ENCODE measurements around the gene MRRF. TPM values are rescaled to one million over a fixed set of nuclear protein-coding genes. Genes with fewer than 3 reads are reported as not detected.
A peak's percentile ranks its signal among the peaks of the same experiment; 100 is the strongest.

The MRRF gene
- total RNA-seq, 1 experiment from 2014 or later: 26.2 TPM

GRCh38 chr9:122248448-122248865 lies 16.2 kb upstream of the MRRF start:
- no peak for DNase-seq
- H3K4me3 ChIP-seq (ENCODE audit: insufficient read depth, low read depth, low read length): no peak overlapping the region

GRCh38 chr9:122251351-122251750 lies 13.3 kb upstream of the MRRF start:
- Histone ChIP-seq H3K36me3 (replicated peaks; ENCODE audit: control insufficient read depth, insufficient read depth, low read length) (peaks cover 8% of the 10 kb centered on the region), H3K27me3 (ENCODE audit: control insufficient read depth, insufficient read depth, low read length) (no peaks in the 10 kb centered on the region), H3K4me3 (ENCODE audit: insufficient read depth, low read depth, low read length) (no peak overlapping the region)
- DNase-seq: no peak

More at GRCh38 chr9:122248448-122248865, 16.2 kb upstream of the MRRF start:
- Histone ChIP-seq H3K36me3 (replicated peaks; ENCODE audit: control insufficient read depth, insufficient read depth, low read length) (peaks cover 12% of the 10 kb centered on the region), H3K27me3 (ENCODE audit: control insufficient read depth, insufficient read depth, low read length) (no peaks in the 10 kb centered on the region)

- DNase-seq: peak; percentile 26
- peaks cover 5% of the 10 kb centered on the region for H3K36me3 ChIP-seq (replicated peaks; ENCODE audit: control insufficient read depth, insufficient read depth, low read length)
- no peak overlapping the region for H3K4me3 ChIP-seq (ENCODE audit: insufficient read depth, low read depth, low read length)
- H3K27me3 ChIP-seq (ENCODE audit: control insufficient read depth, insufficient read depth, low read length): no peaks in the 10 kb centered on the region
These were observed 11.9 kb upstream of the MRRF start for GRCh38 chr9:122252796-122253195.

GRCh38 chr9:122254761-122255160 lies 9.9 kb upstream of the MRRF start:
- H3K4me3 ChIP-seq (ENCODE audit: insufficient read depth, low read depth, low read length): no peak overlapping the region
- no peaks in the 10 kb centered on the region for H3K27me3 ChIP-seq (ENCODE audit: control insufficient read depth, insufficient read depth, low read length)
- DNase-seq: no peak
- peaks cover 3% of the 10 kb centered on the region for H3K36me3 ChIP-seq (replicated peaks; ENCODE audit: control insufficient read depth, insufficient read depth, low read length)

GRCh38 chr9:122256206-122256605 lies 8.5 kb upstream of the MRRF start:
- no peak for DNase-seq
- Histone ChIP-seq H3K27me3 (ENCODE audit: control insufficient read depth, insufficient read depth, low read length) (no peaks in the 10 kb centered on the region), H3K36me3 (replicated peaks; ENCODE audit: control insufficient read depth, insufficient read depth, low read length) (peaks cover 3% of the 10 kb centered on the region), H3K4me3 (ENCODE audit: insufficient read depth, low read depth, low read length) (no peak overlapping the region)

- no peaks in the 10 kb centered on the region for H3K27me3 ChIP-seq (ENCODE audit: control insufficient read depth, insufficient read depth, low read length)
- H3K4me3 ChIP-seq (ENCODE audit: insufficient read depth, low read depth, low read length): no peak overlapping the region
- DNase-seq: no peak
- H3K36me3 ChIP-seq (replicated peaks; ENCODE audit: control insufficient read depth, insufficient read depth, low read length): no peaks in the 10 kb centered on the region; the same call in none of the 2 replicates
These were observed 5.7 kb upstream of the MRRF start for GRCh38 chr9:122258886-122259415.

- Histone ChIP-seq H3K27me3 (ENCODE audit: control insufficient read depth, insufficient read depth, low read length) (no peaks in the 10 kb centered on the region), H3K4me3 (ENCODE audit: insufficient read depth, low read depth, low read length) (no peak overlapping the region), H3K36me3 (replicated peaks; ENCODE audit: control insufficient read depth, insufficient read depth, low read length) (no peaks in the 10 kb centered on the region; the same call in none of the 2 replicates)
- DNase-seq: no peak
These were observed 3.2 kb upstream of the MRRF start for GRCh38 chr9:122261469-122261881.

- H3K36me3 ChIP-seq (replicated peaks; ENCODE audit: control insufficient read depth, insufficient read depth, low read length): no peaks in the 10 kb centered on the region; the same call in none of the 2 replicates
- no peaks in the 10 kb centered on the region for H3K27me3 ChIP-seq (ENCODE audit: control insufficient read depth, insufficient read depth, low read length)
- H3K4me3 ChIP-seq (ENCODE audit: insufficient read depth, low read depth, low read length): no peak overlapping the region
- DNase-seq: no peak
These were observed 2.6 kb upstream of the MRRF start for GRCh38 chr9:122262073-122262472.

- Histone ChIP-seq H3K27me3 (ENCODE audit: control insufficient read depth, insufficient read depth, low read length) (no peaks in the 10 kb centered on the region), H3K36me3 (replicated peaks; ENCODE audit: control insufficient read depth, insufficient read depth, low read length) (no peaks in the 10 kb centered on the region; the same call in none of the 2 replicates), H3K4me3 (ENCODE audit: insufficient read depth, low read depth, low read length) (peak overlapping the region; percentile 83)
- no peak for DNase-seq
These were observed 858 bp upstream of the MRRF start for GRCh38 chr9:122263699-122264349.

- Histone ChIP-seq H3K36me3 (replicated peaks; ENCODE audit: control insufficient read depth, insufficient read depth, low read length) (no peaks in the 10 kb centered on the region; the same call in 1 of the 2 replicates), H3K27me3 (ENCODE audit: control insufficient read depth, insufficient read depth, low read length) (no peaks in the 10 kb centered on the region), H3K4me3 (ENCODE audit: insufficient read depth, low read depth, low read length) (peak overlapping the region; percentile 83)
- DNase-seq: peak; percentile 60
These were observed 650 bp downstream of the MRRF start for GRCh38 chr9:122265149-122265915.

GRCh38 chr9:122268041-122268814 lies 3.5 kb downstream of the MRRF start:
- Histone ChIP-seq H3K27me3 (ENCODE audit: control insufficient read depth, insufficient read depth, low read length) (no peaks in the 10 kb centered on the region), H3K36me3 (replicated peaks; ENCODE audit: control insufficient read depth, insufficient read depth, low read length) (peaks cover 4% of the 10 kb centered on the region), H3K4me3 (ENCODE audit: insufficient read depth, low read depth, low read length) (no peak overlapping the region)
- DNase-seq: no peak

GRCh38 chr9:122274055-122274454 lies 9.4 kb downstream of the MRRF start:
- no peak for DNase-seq
- Histone ChIP-seq H3K36me3 (replicated peaks; ENCODE audit: control insufficient read depth, insufficient read depth, low read length) (peaks cover 4% of the 10 kb centered on the region), H3K27me3 (ENCODE audit: control insufficient read depth, insufficient read depth, low read length) (no peaks in the 10 kb centered on the region), H3K4me3 (ENCODE audit: insufficient read depth, low read depth, low read length) (no peak overlapping the region)

- Histone ChIP-seq H3K27me3 (ENCODE audit: control insufficient read depth, insufficient read depth, low read length) (no peaks in the 10 kb centered on the region), H3K36me3 (replicated peaks; ENCODE audit: control insufficient read depth, insufficient read depth, low read length) (peaks cover 4% of the 10 kb centered on the region), H3K4me3 (ENCODE audit: insufficient read depth, low read depth, low read length) (no peak overlapping the region)
- DNase-seq: no peak
These were observed 11.4 kb downstream of the MRRF start for GRCh38 chr9:122276096-122276495.

GRCh38 chr9:122277285-122277897 lies 12.7 kb downstream of the MRRF start:
- Histone ChIP-seq H3K4me3 (ENCODE audit: insufficient read depth, low read depth, low read length) (no peak overlapping the region), H3K36me3 (replicated peaks; ENCODE audit: control insufficient read depth, insufficient read depth, low read length) (no peaks in the 10 kb centered on the region; the same call in 1 of the 2 replicates), H3K27me3 (ENCODE audit: control insufficient read depth, insufficient read depth, low read length) (no peaks in the 10 kb centered on the region)
- no peak for DNase-seq
